HG03354 (cell line): ENCODE results near the gene ADARB1.
A peak's percentile ranks its signal among the peaks of the same experiment; 100 is the strongest.

Source experiments
- ATAC-seq: cut with Tn5 transposase; IDR thresholded peaks from one replicate; pipeline ENCODE4 v1.9.1; 2021; ENCODE audit warnings: mild to moderate bottlenecking; ENCODE audit not compliant: unreplicated experiment, poor library complexity, severe bottlenecking

The ADARB1 gene

GRCh38 chr21:45073301-45074047 lies 906 bp upstream of the ADARB1 start:
- no peak for ATAC-seq

- peak; percentile 8 for ATAC-seq
Observed at GRCh38 chr21:45074818-45075595, 627 bp downstream of the ADARB1 start.

GRCh38 chr21:45075596-45076244 lies 1.3 kb downstream of the ADARB1 start:
- no peak for ATAC-seq

- ATAC-seq, result no peak
Observed at GRCh38 chr21:45076245-45076711, 1.9 kb downstream of the ADARB1 start.

- ATAC-seq, result no peak
Observed at GRCh38 chr21:45078371-45078770, 4.0 kb downstream of the ADARB1 start.

- ATAC-seq, result no peak
Observed at GRCh38 chr21:45078877-45079281, 4.5 kb downstream of the ADARB1 start.

GRCh38 chr21:45079351-45079750 lies 5.0 kb downstream of the ADARB1 start:
- ATAC-seq, result no peak

- no peak for ATAC-seq
Observed at GRCh38 chr21:45080232-45080631, 5.9 kb downstream of the ADARB1 start.

GRCh38 chr21:45080639-45081414 lies 6.4 kb downstream of the ADARB1 start:
- no peak for ATAC-seq

GRCh38 chr21:45081636-45082035 lies 7.3 kb downstream of the ADARB1 start:
- no peak for ATAC-seq

GRCh38 chr21:45082736-45083135 lies 8.4 kb downstream of the ADARB1 start:
- ATAC-seq, result no peak

- no peak for ATAC-seq
Observed at GRCh38 chr21:45084121-45084520, 9.7 kb downstream of the ADARB1 start.

GRCh38 chr21:45084881-45085536 lies 10.6 kb downstream of the ADARB1 start:
- ATAC-seq, result no peak

- no peak for ATAC-seq
Observed at GRCh38 chr21:45085700-45086099, 11.3 kb downstream of the ADARB1 start.

GRCh38 chr21:45086337-45086958 lies 12.1 kb downstream of the ADARB1 start:
- no peak for ATAC-seq

- ATAC-seq, result no peak
Observed at GRCh38 chr21:45087022-45087823, 12.8 kb downstream of the ADARB1 start.

GRCh38 chr21:45088116-45088515 lies 13.7 kb downstream of the ADARB1 start:
- no peak for ATAC-seq

- ATAC-seq, result no peak
Observed at GRCh38 chr21:45088729-45089128, 14.3 kb downstream of the ADARB1 start.
